ENCODE measurements around the gene TESK2. TPM values are rescaled to one million over a fixed set of nuclear protein-coding genes. Genes with fewer than 3 reads are reported as not detected.

The TESK2 gene
- total and polyA plus RNA-seq, 2 of the 13 experiments (the other 11 are each of a cell fraction or from before 2014, with no cell fraction given), result 5.5 to 9.6 TPM

- TF ChIP-seq ZNF407 (CRISPR knock-in tag; IDR thresholded peaks at IDR 0.05; ENCODE audit: not compliant biosample characterization) (no peak), RBM39 (IDR thresholded peaks at IDR 0.05; ENCODE audit: low read depth, low read length, poor library complexity, severe bottlenecking) (no peak), ZNF652 (CRISPR knock-in tag; IDR thresholded peaks at IDR 0.05; ENCODE audit: borderline replicate concordance, low read depth) (no peak), ZNF354B (CRISPR knock-in tag; IDR thresholded peaks at IDR 0.05) (no peak), MYC (CRISPR knock-in tag; IDR thresholded peaks at IDR 0.05; ENCODE audit: borderline replicate concordance) (no peak)
Observed at GRCh38 chr1:45458894-45459293, 32.1 kb downstream of the TESK2 start (continued).

- Histone ChIP-seq H3K9ac (ENCODE audit: insufficient read depth, low read depth, low read length) (no peak overlapping the region), H3K9me3 (ENCODE audit: low read length) (no peaks in the 10 kb centered on the region), H3K27me3 (ENCODE audit: control insufficient read depth in 1 of 2, insufficient read depth in 2 of 2, low read length in 2 of 2) (no peaks in the 10 kb centered on the region), H3K27ac (ENCODE audit: extremely low read length, insufficient read depth, low read length) (no peak overlapping the region), H2AFZ (ENCODE audit: low read length) (no peak overlapping the region), H3K79me2 (ENCODE audit: insufficient read depth, low read length) (no peaks in the 10 kb centered on the region), H3K36me3 (replicated peaks in 1 of 2; ENCODE audit: control insufficient read depth in 1 of 2, insufficient read depth in 2 of 2, low read length in 2 of 2) (no peaks in the 10 kb centered on the region), H4K20me1 (ENCODE audit: insufficient read depth, low read length) (no peaks in the 10 kb centered on the region), H3K4me2 (ENCODE audit: low read depth, low read length) (no peak overlapping the region), H3K4me1 (ENCODE audit: insufficient read depth, low read length) (peaks cover 6% of the 10 kb centered on the region; the same call in 1 of the 2 replicates), H3K4me3 (replicated peaks in 1 of 3; ENCODE audit: insufficient read depth in 1 of 3, low read depth in 2 of 3, low read length in 3 of 3) (no peak overlapping the region)
- ATAC-seq (peak; percentile 33; the same call in 1 of the 3 replicates), DNase-seq (ENCODE audit: low spot score) (peak; percentile 35), FAIRE-seq (no peak)
- BruUV-seq (replicated peaks), result no TSS peak
- intact Hi-C loops (cut with micrococcal nuclease; ENCODE audit: unreplicated experiment), result no loop called here
- POLR2A ChIA-PET, result no interaction called here
- CTCF ChIA-PET (ENCODE audit: low intra/inter-chr PET ratio, low total read pairs), result no interaction called here
- in situ Hi-C loops (cut with HindIII; ENCODE audit: extremely low pct_ligation_motif_present, low pct_unique_long_range_greater_than_20kb), result no loop called here
- TF ChIP-seq NFKBIZ (CRISPR knock-in tag; IDR thresholded peaks at IDR 0.05) (no peak), MIXL1 (CRISPR knock-in tag; IDR thresholded peaks at IDR 0.05) (peak; percentile 49; the same call in 1 of the 2 replicates), HOMEZ (CRISPR knock-in tag; IDR thresholded peaks at IDR 0.05; ENCODE audit: low read depth) (peak; percentile 33; the same call in 1 of the 2 replicates), RXRB (CRISPR knock-in tag; IDR thresholded peaks at IDR 0.05; ENCODE audit: borderline replicate concordance) (0 out of 2 replicates have a peak, but pooled peaks have one; percentile 9), SMARCC2 (IDR thresholded peaks at IDR 0.05) (0 out of 2 replicates have a peak, but pooled peaks have one; percentile 28), ZNF317 (CRISPR knock-in tag; IDR thresholded peaks at IDR 0.05) (peak; percentile 78), ARID3A (IDR thresholded peaks at IDR 0.05; ENCODE audit: low read depth, low read length) (peak; percentile 59; the same call in 1 of the 2 replicates), HNF4A (CRISPR knock-in tag; IDR thresholded peaks at IDR 0.05) (peak; percentile 75)
Observed at GRCh38 chr1:45456531-45456930, 34.4 kb downstream of the TESK2 start.
